ENCODE data around the gene MITF.
"Not testable (repeated sequence)": the region's sequence is repeated elsewhere in the genome, so short reads cannot be mapped to it uniquely, and the experiment has no call there.

MITF gene

GRCh38 chr3:69907554-69907953 is 168.3 kb downstream of the MITF start:
- FAIRE-seq: no peak
- no peak for DNase-seq (ENCODE audit: insufficient read length, low spot score)
- TF ChIP-seq POLR2A (IDR thresholded peaks at IDR 0.05; ENCODE audit: low read depth, low read length): no peak

- not testable (repeated sequence) for DNase-seq (ENCODE audit: insufficient read length, low spot score); FAIRE-seq
These were observed 170.6 kb downstream of the MITF start for GRCh38 chr3:69909859-69910258.

GRCh38 chr3:69913422-69913821 is 174.2 kb downstream of the MITF start:
- FAIRE-seq (no peak), DNase-seq (ENCODE audit: insufficient read length, low spot score) (no peak)
- no peak for TF ChIP-seq POLR2A (IDR thresholded peaks at IDR 0.05; ENCODE audit: low read depth, low read length)

- FAIRE-seq: no peak
These were observed 175.1 kb downstream of the MITF start for GRCh38 chr3:69914395-69914794.

GRCh38 chr3:69915726-69916125 is 176.5 kb downstream of the MITF start:
- TF ChIP-seq POLR2A (IDR thresholded peaks at IDR 0.05; ENCODE audit: low read depth, low read length): no peak
- no peak for FAIRE-seq
- no peak for DNase-seq (ENCODE audit: insufficient read length, low spot score)

More at GRCh38 chr3:69914395-69914794, 175.1 kb downstream of the MITF start:
- DNase-seq (ENCODE audit: insufficient read length, low spot score): no peak
- no peak for TF ChIP-seq POLR2A (IDR thresholded peaks at IDR 0.05; ENCODE audit: low read depth, low read length)

GRCh38 chr3:69920009-69920408 is 180.7 kb downstream of the MITF start:
- not testable (repeated sequence) for DNase-seq (ENCODE audit: insufficient read length, low spot score)

GRCh38 chr3:69921651-69922050 is 182.4 kb downstream of the MITF start:
- no peak for TF ChIP-seq POLR2A (IDR thresholded peaks at IDR 0.05; ENCODE audit: low read depth, low read length)
- FAIRE-seq (no peak), DNase-seq (ENCODE audit: insufficient read length, low spot score) (no peak)

More at GRCh38 chr3:69920009-69920408, 180.7 kb downstream of the MITF start:
- not testable (repeated sequence) for FAIRE-seq

GRCh38 chr3:69922521-69923000 is 183.3 kb downstream of the MITF start:
- DNase-seq (ENCODE audit: insufficient read length, low spot score) (no peak), FAIRE-seq (no peak)
- no peak for TF ChIP-seq POLR2A (IDR thresholded peaks at IDR 0.05; ENCODE audit: low read depth, low read length)

GRCh38 chr3:69925506-69925905 is 186.2 kb downstream of the MITF start:
- FAIRE-seq (no peak), DNase-seq (ENCODE audit: insufficient read length, low spot score) (no peak)
- TF ChIP-seq POLR2A (IDR thresholded peaks at IDR 0.05; ENCODE audit: low read depth, low read length): no peak

GRCh38 chr3:69926385-69926784 is 187.1 kb downstream of the MITF start:
- DNase-seq (ENCODE audit: insufficient read length, low spot score) (no peak), FAIRE-seq (no peak)
- no peak for TF ChIP-seq POLR2A (IDR thresholded peaks at IDR 0.05; ENCODE audit: low read depth, low read length)

- FAIRE-seq (no peak), DNase-seq (ENCODE audit: insufficient read length, low spot score) (no peak)
- no peak for TF ChIP-seq POLR2A (IDR thresholded peaks at IDR 0.05; ENCODE audit: low read depth, low read length)
These were observed 188.3 kb downstream of the MITF start for GRCh38 chr3:69927571-69927970.

GRCh38 chr3:69929019-69929418 is 189.8 kb downstream of the MITF start:
- FAIRE-seq (no peak), DNase-seq (ENCODE audit: insufficient read length, low spot score) (no peak)
- no peak for TF ChIP-seq POLR2A (IDR thresholded peaks at IDR 0.05; ENCODE audit: low read depth, low read length)

- DNase-seq (ENCODE audit: insufficient read length, low spot score) (no peak), FAIRE-seq (no peak)
- no peak for TF ChIP-seq POLR2A (IDR thresholded peaks at IDR 0.05; ENCODE audit: low read depth, low read length)
These were observed 191.3 kb downstream of the MITF start for GRCh38 chr3:69930564-69930963.

GRCh38 chr3:69932087-69932486 is 192.8 kb downstream of the MITF start:
- no peak for DNase-seq (ENCODE audit: insufficient read length, low spot score)
- no peak for TF ChIP-seq POLR2A (IDR thresholded peaks at IDR 0.05; ENCODE audit: low read depth, low read length)
- FAIRE-seq: no peak

- no peak for DNase-seq (ENCODE audit: insufficient read length, low spot score)
- no peak for FAIRE-seq
- no peak for TF ChIP-seq POLR2A (IDR thresholded peaks at IDR 0.05; ENCODE audit: low read depth, low read length)
These were observed 193.2 kb downstream of the MITF start for GRCh38 chr3:69932501-69932900.

- TF ChIP-seq POLR2A (IDR thresholded peaks at IDR 0.05; ENCODE audit: low read depth, low read length): no peak
- no peak for FAIRE-seq
These were observed 195.1 kb downstream of the MITF start for GRCh38 chr3:69934398-69934797.

More at GRCh38 chr3:69934398-69934797, 195.1 kb downstream of the MITF start:
- no peak for DNase-seq (ENCODE audit: insufficient read length, low spot score)
